ENCODE results near the gene NKAIN2.

GRCh38 chr6:124339610-124340334 lies 536.1 kb downstream of the NKAIN2 start:
- TF ChIP-seq ELK1 (CRISPR knock-in tag; IDR thresholded peaks at IDR 0.05): no peak
- no peak for TF ChIP-seq ZNF740 (CRISPR knock-in tag; IDR thresholded peaks at IDR 0.05)
- no peak for TF ChIP-seq ZNF740 (tag; IDR thresholded peaks at IDR 0.05)
- no peak for TF ChIP-seq FOXA3 (CRISPR knock-in tag; conservative IDR thresholded peaks at IDR 0.05 in 1 of 2, IDR thresholded peaks at IDR 0.05 in 1 of 2)
- no peak for TF ChIP-seq HCFC1 (IDR thresholded peaks at IDR 0.05; ENCODE audit: low read depth, low read length)
- no peak for TF ChIP-seq HDAC1 (IDR thresholded peaks at IDR 0.05)
- no peak for TF ChIP-seq EZH2 (IDR thresholded peaks at IDR 0.05; ENCODE audit: borderline replicate concordance, low read depth, low read length)
- TF ChIP-seq NRF1 (conservative IDR thresholded peaks at IDR 0.05 in 1 of 2, IDR thresholded peaks at IDR 0.05 in 1 of 2): no peak
- TF ChIP-seq ZNF280A (IDR thresholded peaks at IDR 0.05; ENCODE audit: low read depth, partially characterized antibody): no peak
- no peak for TF ChIP-seq PCBP1 (IDR thresholded peaks at IDR 0.05; ENCODE audit: low read depth, low read length, poor library complexity, severe bottlenecking)
- TF ChIP-seq TCF7 (IDR thresholded peaks at IDR 0.05; ENCODE audit: borderline replicate concordance): no peak
- TF ChIP-seq CTCF (IDR thresholded peaks at IDR 0.05 in 2 of 3, conservative IDR thresholded peaks at IDR 0.05 in 1 of 3; ENCODE audit: insufficient read depth in 2 of 3, low read depth in 1 of 3, low read length in 3 of 3): no peak
- no peak for TF ChIP-seq GABPB1 (CRISPR knock-in tag; IDR thresholded peaks at IDR 0.05)
- no peak for TF ChIP-seq ELF4 (CRISPR knock-in tag; IDR thresholded peaks at IDR 0.05)
- no peak for TF ChIP-seq POLR2AphosphoS5 (IDR thresholded peaks at IDR 0.05; ENCODE audit: control insufficient read depth, insufficient read depth, low read depth, low read length)
